GM21786 (cell line): ENCODE measurements around the gene LPXN.

ENCODE experiments used
- ATAC-seq: cut with Tn5 transposase; IDR thresholded peaks from one replicate; pipeline ENCODE4 v1.9.1; 2021; ENCODE audit not compliant: unreplicated experiment

LPXN gene

DNA sequence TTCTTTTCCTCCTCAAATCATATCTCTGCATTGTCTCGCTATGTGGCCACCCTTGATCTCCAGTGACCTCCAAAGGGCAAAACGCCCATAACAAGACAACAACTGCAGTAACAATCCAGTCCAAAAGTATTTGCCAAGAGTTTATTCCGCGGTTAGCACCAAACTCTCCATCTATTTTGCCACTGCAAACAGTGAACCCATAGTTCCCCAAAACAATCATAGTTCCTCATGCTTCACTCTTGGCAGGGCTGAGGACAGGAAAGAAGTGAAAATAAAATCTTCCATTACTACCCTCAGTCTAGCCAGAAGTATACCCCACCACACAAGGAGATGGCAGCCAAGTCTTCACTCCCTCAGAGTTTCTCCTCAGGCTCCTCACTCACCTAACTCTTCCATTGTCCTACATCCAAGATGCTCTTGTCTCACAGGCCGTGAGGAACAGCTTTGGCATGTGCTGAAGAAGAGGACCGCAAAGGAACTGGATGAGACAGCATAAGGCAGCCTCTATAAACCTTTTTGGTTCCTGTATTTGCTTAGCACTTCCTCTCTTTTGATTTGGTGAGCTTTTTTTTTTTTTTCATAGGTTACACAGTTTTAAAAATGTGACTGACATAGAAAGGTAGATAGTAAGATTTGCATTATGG lies at the start of gene LPXN:
Gene LPXN, minus strand, starts transcription at position 480 of the 644 bp plus-strand sequence. Its CDS starts 84 bp downstream, at position 396.
- no peak for ATAC-seq

GRCh38 chr11:58625086-58625485 lies 49.4 kb upstream of the LPXN start:
- ATAC-seq, result no peak

- no peak for ATAC-seq
These were observed 46.7 kb upstream of the LPXN start, which contains the start of gene CNTF for GRCh38 chr11:58622344-58622743. TSS of gene CNTF (plus strand) at chr11:58622665. CDS start at chr11:58622753, 88 bp downstream.

GRCh38 chr11:58621586-58622262 lies 46.1 kb upstream of the LPXN start:
- ATAC-seq, result no peak

- no peak for ATAC-seq
These were observed 42.4 kb upstream of the LPXN start for GRCh38 chr11:58617976-58618557.

DNA sequence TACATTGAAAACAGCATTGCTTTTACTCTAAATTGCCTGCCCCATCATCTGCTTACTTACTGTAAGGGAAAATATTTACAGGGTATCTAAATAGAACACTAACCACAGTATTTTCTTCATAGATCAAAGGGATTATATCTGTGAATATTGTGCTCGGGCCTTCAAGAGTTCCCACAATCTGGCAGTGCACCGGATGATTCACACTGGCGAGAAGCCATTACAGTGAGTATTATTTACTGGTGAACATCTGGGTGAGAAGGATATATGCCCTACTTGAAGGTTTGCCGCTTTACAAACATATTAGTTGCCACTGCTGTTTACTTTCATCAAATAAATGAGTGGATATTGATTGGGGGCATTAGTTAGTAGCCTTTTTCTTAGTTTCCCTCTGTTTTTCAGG lies 40.9 kb upstream of the LPXN start:
- no peak for ATAC-seq

DNA sequence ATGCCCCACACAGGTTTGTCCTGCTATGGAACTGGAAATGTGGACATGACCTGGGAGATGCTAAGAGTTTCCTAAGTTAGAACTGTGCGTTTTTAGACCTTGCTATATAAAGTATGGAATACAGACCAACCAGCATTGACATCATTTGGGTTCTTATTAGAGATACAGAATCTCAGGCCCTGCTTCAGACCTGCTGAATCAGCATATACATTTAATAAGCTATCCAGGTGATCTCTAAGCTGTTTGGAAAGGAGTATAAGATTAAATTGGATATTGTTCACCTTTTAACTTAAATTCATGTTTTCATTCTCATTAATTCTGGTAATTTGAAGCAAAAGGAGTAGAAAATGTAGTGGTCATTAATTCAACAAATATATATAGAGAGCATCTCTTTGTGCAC lies 39.9 kb upstream of the LPXN start:
- ATAC-seq, result no peak

DNA sequence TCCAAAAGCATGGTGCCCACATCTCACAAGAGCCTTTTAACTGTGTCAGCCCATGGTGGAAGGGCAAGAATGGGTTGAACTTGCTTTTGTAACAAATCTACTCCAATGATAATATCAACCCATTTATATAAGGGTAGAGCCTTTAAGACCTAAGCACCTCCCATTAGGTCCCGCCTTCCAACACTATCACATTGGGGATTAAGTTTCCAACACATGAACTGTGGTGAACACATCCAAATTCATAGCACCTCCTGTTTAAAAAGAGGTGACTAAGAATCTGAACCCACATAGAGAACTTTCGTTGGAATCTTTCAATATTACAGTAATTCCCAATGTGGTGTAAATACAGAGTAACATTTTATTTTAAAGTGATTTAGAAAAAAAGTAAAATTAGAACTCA lies 37.6 kb upstream of the LPXN start:
- no peak for ATAC-seq

GRCh38 chr11:58609723-58610122 lies 34.1 kb upstream of the LPXN start:
- no peak for ATAC-seq

DNA sequence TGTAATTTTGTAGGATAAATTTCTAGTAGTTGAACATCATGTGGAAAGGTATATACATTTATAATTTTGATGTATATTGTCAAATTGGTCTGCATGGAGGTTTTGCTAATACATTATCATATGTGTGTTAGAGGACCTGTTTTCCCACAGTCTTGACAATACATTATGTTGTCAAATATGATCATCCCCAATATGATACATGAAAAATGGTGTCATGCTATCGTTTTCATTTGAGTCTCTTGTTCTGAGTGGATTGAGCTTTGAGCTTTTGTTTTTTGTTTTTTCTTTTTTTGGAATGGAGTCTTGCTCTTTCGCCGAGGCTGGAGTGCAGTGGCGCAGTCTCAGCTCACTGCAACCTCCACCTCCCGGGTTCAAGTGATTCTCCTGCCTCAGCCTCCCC lies 32.7 kb upstream of the LPXN start:
- no peak for ATAC-seq

- no peak for ATAC-seq
These were observed 31.5 kb upstream of the LPXN start for GRCh38 chr11:58606930-58607714.

GRCh38 chr11:58600510-58600909 lies 24.9 kb upstream of the LPXN start:
- ATAC-seq, result no peak

- no peak for ATAC-seq
These were observed 22.0 kb upstream of the LPXN start for GRCh38 chr11:58597486-58598144.

DNA sequence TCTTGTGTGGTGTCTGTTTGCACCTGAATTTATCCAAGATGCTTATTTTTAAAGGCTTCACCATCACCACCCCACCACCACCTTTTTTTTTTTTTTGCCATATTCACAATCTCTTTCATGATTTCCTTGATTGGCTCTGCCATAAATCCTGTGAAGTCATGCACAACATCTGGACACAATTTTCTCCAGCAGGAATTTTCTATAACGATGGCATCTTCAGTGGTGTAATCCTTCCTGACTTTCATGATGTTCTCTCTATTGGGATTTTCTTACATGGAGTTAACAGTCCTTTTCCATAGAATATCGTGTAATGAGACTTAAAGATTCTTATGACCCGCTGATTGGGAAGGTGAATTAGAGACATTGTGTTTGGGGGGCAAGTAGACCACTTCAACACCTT lies 21.0 kb upstream of the LPXN start:
- ATAC-seq, result no peak

GRCh38 chr11:58594826-58595225 lies 19.2 kb upstream of the LPXN start:
- no peak for ATAC-seq

GRCh38 chr11:58592760-58593472 lies 17.3 kb upstream of the LPXN start:
- no peak for ATAC-seq

DNA sequence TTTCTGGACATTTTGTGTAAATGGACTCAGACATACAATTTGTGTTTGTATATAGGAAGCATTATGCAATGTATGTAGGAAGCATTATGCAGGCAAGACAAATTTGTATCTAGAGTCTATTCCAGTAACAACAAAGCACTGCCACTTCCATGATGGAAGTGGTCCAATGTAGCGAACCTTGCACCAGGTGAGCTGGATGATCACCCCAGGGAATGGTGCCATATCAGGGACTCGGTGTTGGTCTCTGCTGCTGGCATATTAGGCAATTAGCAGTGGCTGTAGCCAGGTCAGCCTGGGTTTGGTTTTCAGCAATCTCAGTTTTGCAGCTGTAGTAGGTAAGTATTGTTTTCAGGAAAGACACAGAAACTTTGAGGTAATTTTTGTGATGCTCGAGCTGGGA lies 16.0 kb upstream of the LPXN start:
- no peak for ATAC-seq

DNA sequence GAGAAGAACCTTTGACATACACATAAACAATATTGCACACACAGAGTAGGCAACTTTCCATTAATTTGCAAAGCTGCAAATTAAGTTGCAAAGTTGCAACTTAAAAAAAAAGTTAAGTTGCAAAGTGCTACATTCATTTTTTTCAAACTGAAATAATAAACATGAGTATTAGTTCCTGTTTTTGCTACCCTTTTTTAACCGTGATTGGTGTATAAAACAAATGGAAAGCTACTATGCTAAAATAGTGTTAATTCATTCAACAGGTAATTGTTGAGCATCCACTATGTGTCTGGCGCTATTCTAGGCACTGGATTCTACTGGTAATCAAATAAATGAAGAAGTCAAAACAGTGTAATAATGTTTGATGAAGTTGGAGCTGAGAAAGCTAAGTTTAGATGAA lies 11.3 kb upstream of the LPXN start:
- no peak for ATAC-seq

DNA sequence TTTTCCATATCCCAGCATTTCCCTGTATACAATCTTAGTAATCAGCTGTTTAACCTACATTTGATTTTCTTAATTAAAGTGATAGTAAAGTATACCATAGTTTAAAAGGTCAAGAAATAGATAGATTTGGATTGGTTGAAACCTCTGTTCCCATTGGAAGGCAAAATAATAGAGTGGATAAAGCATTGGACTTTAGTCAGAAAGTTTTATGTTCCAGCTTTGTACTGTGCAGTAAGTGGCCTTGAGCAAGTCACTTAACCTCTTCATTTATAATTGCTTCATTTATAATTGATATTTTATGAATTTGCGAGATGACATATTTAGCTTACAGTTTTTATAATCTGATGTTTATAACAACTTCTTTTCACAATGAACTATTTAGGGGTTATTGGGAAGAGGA lies 6.8 kb upstream of the LPXN start:
- no peak for ATAC-seq

DNA sequence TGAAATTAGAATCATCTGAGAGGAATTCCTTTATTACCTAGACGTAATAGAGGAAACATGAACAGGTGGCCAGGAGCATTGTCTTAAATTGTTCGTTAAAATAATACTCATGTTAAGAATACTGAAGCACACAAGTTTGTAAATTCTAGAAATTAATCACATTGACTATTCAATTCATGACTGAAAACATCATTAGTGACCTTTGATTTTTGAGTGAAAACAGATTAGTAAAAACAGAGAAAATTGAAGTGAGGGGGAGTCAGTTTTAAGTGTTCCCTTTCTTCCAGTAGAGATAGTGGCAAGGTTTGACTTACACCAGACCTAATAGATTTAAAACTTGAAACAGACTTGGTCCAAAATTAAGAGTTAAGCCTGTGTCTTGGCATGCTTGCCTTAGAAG lies 4.7 kb upstream of the LPXN start:
- ATAC-seq, result no peak
